OCI-LY1 (cell line): ENCODE data around the gene IGF2BP3.
"Not testable (repeated sequence)": the region's sequence is repeated elsewhere in the genome, so short reads cannot be mapped to it uniquely, and the experiment has no call there.

Experiments used
- H2AFZ ChIP-seq: fragments of 200-600 bp; sonication (generic), shearing (Covaris generic); 2 replicates; pipeline ENCODE4 v1.6.0; 2014; ENCODE audit warnings: antibody characterized with exemption, mild to moderate bottlenecking, low read length
- H3F3A ChIP-seq: fragments of 200-600 bp; sonication (generic), shearing (Covaris generic); 2 replicates; pipeline ENCODE4 v1.6.0; 2014; ENCODE audit warnings: mild to moderate bottlenecking, antibody characterized with exemption, low read length, moderate library complexity; ENCODE audit not compliant: insufficient read depth
- H3K27ac ChIP-seq: fragments of 200-600 bp; sonication (generic); 2 replicates; pipeline ENCODE4 v1.5.1; 2014; ENCODE audit warnings: low read length, mixed run types, mild to moderate bottlenecking, low read depth; ENCODE audit not compliant: poor library complexity, severe bottlenecking
- H3K27me3 ChIP-seq: fragments of 200-600 bp; sonication (generic); 2 replicates; pipeline ENCODE4 v1.6.0; 2014; ENCODE audit warnings: antibody characterized with exemption, mild to moderate bottlenecking, low read length, moderate library complexity; ENCODE audit not compliant: insufficient read depth
- H3K36me3 ChIP-seq: fragments of 200-600 bp; sonication (generic); 2 replicates; pipeline ENCODE4 v1.6.1; 2014; ENCODE audit warnings: mild to moderate bottlenecking, antibody characterized with exemption, low read length, moderate library complexity, mixed read lengths; ENCODE audit not compliant: insufficient read depth
- H3K4me1 ChIP-seq: fragments of 200-600 bp; sonication (generic); 2 replicates; pipeline ENCODE4 v1.5.1; 2014; ENCODE audit warnings: mild to moderate bottlenecking, low read length, moderate library complexity; ENCODE audit not compliant: insufficient read depth, severe bottlenecking
- H3K4me2 ChIP-seq: fragments of 200-600 bp; sonication (generic), shearing (Covaris generic); 2 replicates; pipeline ENCODE4 v1.6.1; 2014; ENCODE audit warnings: low read length
- H3K4me3 ChIP-seq: fragments of 200-600 bp; sonication (generic); 2 replicates; pipeline ENCODE4 v1.5.1; 2014; ENCODE audit warnings: low read length, low read depth, mild to moderate bottlenecking, mixed read lengths; ENCODE audit not compliant: poor library complexity, severe bottlenecking
- H3K79me2 ChIP-seq: fragments of 200-600 bp; shearing (Covaris generic); 2 replicates; pipeline ENCODE4 v1.6.1; 2016; ENCODE audit warnings: mixed run types, low read length, mixed read lengths; ENCODE audit not compliant: insufficient read depth
- H3K9ac ChIP-seq: fragments of 200-600 bp; sonication (generic), shearing (Covaris generic); 2 replicates; pipeline ENCODE4 v1.6.1; 2014; ENCODE audit warnings: mild to moderate bottlenecking, low read length, mixed read lengths
- H3K9me2 ChIP-seq: fragments of 200-600 bp; sonication (generic), shearing (Covaris generic); 2 replicates; pipeline ENCODE4 v1.6.1; 2014; ENCODE audit warnings: low read depth, mild to moderate bottlenecking, low read length, mixed read lengths
- H3K9me3 ChIP-seq: fragments of 200-600 bp; shearing (Covaris generic); 2 replicates; pipeline ENCODE4 v1.6.1; 2014; ENCODE audit warnings: low read length, mixed read lengths
- H4K20me1 ChIP-seq: fragments of 200-600 bp; sonication (generic), shearing (Covaris generic); 2 replicates; pipeline ENCODE4 v1.6.0; 2016; ENCODE audit warnings: mild to moderate bottlenecking, low read length; ENCODE audit not compliant: insufficient read depth
- CTCF ChIP-seq: fragments of 200-600 bp; sonication (generic), shearing (Covaris generic); IDR thresholded peaks from 2 replicates; pipeline ENCODE4 v1.5.1; 2017; ENCODE audit warnings: mild to moderate bottlenecking, antibody characterized with exemption, low read length, moderate library complexity, mixed read lengths
- EZH2 ChIP-seq: fragments of 200-600 bp; sonication (generic), shearing (Covaris generic); IDR thresholded peaks from 2 replicates; pipeline ENCODE4 v1.8.0; 2017; ENCODE audit warnings: borderline replicate concordance, mixed run types, mild to moderate bottlenecking, antibody characterized with exemption, low read length, moderate library complexity, mixed read lengths

Gene IGF2BP3

GRCh38 chr7:23415198-23415597, 55.1 kb downstream of the IGF2BP3 start:
- H3K4me2 ChIP-seq, result no peak overlapping the region
- no peaks in the 10 kb centered on the region for H3F3A ChIP-seq
- peaks cover 49% of the 10 kb centered on the region for H3K4me1 ChIP-seq
- H3K4me3 ChIP-seq, result no peak overlapping the region
- peaks cover 51% of the 10 kb centered on the region for H3K36me3 ChIP-seq
- no peaks in the 10 kb centered on the region for H3K9me3 ChIP-seq
- TF ChIP-seq EZH2, result no peak
- TF ChIP-seq CTCF, result no peak
- H4K20me1 ChIP-seq, result no peaks in the 10 kb centered on the region
- H3K27me3 ChIP-seq, result no peaks in the 10 kb centered on the region
- no peak overlapping the region for H2AFZ ChIP-seq
- H3K79me2 ChIP-seq, result peaks cover 28% of the 10 kb centered on the region
- H3K9me2 ChIP-seq, result no peaks in the 10 kb centered on the region
- no peak overlapping the region for H3K27ac ChIP-seq
- H3K9ac ChIP-seq, result no peak overlapping the region

GRCh38 chr7:23410446-23411183, 59.7 kb downstream of the IGF2BP3 start:
- Histone ChIP-seq H3K9me3 (0 out of 2 replicates have a peak, but pooled peaks cover 3% of the 10 kb centered on the region), H3K4me3 (no peak overlapping the region), H2AFZ (no peak overlapping the region), H3K4me1 (peaks cover 27% of the 10 kb centered on the region), H3K4me2 (peak overlapping the region; percentile 30; the same call in 1 of the 2 replicates), H3K27ac (peak overlapping the region; percentile 76), H3K27me3 (no peaks in the 10 kb centered on the region), H3K36me3 (peaks cover 70% of the 10 kb centered on the region), H3K9me2 (no peaks in the 10 kb centered on the region), H4K20me1 (no peaks in the 10 kb centered on the region), H3F3A (no peaks in the 10 kb centered on the region), H3K79me2 (no peaks in the 10 kb centered on the region), H3K9ac (no peak overlapping the region; the same call in 1 of the 2 replicates)
- no peak for TF ChIP-seq CTCF
- TF ChIP-seq EZH2, result no peak

DNA sequence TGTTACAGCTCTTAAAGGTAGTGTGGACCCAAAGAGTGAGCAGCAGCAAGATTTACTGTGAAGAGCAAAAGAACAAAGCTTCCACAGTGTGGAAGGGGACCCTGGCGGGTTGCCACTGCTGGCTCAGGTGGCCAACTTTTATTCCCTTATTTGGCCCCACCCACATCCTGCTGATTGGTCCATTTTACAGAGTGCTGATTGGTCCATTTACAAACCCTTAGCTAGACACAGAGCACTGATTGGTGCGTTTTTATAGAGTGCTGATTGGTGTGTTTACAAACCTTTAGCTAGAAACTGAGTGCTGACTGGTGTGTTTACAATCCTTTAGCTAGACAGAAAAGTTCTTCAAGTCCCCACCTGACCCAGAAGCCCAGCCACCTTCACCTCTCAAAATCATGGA, 63.7 kb downstream of the IGF2BP3 start:
- H3K9me3 ChIP-seq, H3K9me2 ChIP-seq, H3K27ac ChIP-seq, H3K4me3 ChIP-seq, H3K9ac ChIP-seq, H2AFZ ChIP-seq, H3K79me2 ChIP-seq, H3K27me3 ChIP-seq, H4K20me1 ChIP-seq, H3F3A ChIP-seq, H3K4me2 ChIP-seq: not testable (repeated sequence)
- H3K36me3 ChIP-seq, result peaks cover 76% of the 10 kb centered on the region
- H3K4me1 ChIP-seq, result peaks cover 32% of the 10 kb centered on the region

- peak overlapping the region; percentile 44 for H3K27ac ChIP-seq
- H2AFZ ChIP-seq, result no peak overlapping the region
- H3K79me2 ChIP-seq, result 0 out of 2 replicates have a peak, but pooled peaks cover 4% of the 10 kb centered on the region
- H3F3A ChIP-seq, result no peaks in the 10 kb centered on the region
- no peaks in the 10 kb centered on the region for H4K20me1 ChIP-seq
- no peak overlapping the region for H3K4me3 ChIP-seq
- no peak overlapping the region for H3K9ac ChIP-seq
- 0 out of 2 replicates have a peak, but pooled peaks cover 3% of the 10 kb centered on the region for H3K9me3 ChIP-seq
- H3K27me3 ChIP-seq, result no peaks in the 10 kb centered on the region
- peaks cover 89% of the 10 kb centered on the region for H3K36me3 ChIP-seq
- no peaks in the 10 kb centered on the region for H3K9me2 ChIP-seq
- H3K4me2 ChIP-seq, result no peak overlapping the region
- H3K4me1 ChIP-seq, result peaks cover 19% of the 10 kb centered on the region
- no peak for TF ChIP-seq CTCF
- no peak for TF ChIP-seq EZH2
These were observed 65.1 kb downstream of the IGF2BP3 start for GRCh38 chr7:23405240-23405618.
